ENCODE data around the gene MAP2K1. TPM values are rescaled to one million over a fixed set of nuclear protein-coding genes. Genes with fewer than 3 reads are reported as not detected.

MAP2K1 gene
- total and polyA plus RNA-seq, 9 of the 15 experiments (the other 6 are each of a cell fraction or from before 2014, with no cell fraction given) = 7.5 to 58.3 (median 30.0) TPM

- TF ChIP-seq ID3 (CRISPR knock-in tag; IDR thresholded peaks at IDR 0.05) (no peak), ID3 (tag; IDR thresholded peaks at IDR 0.05) (0 out of 2 replicates have a peak, but pooled peaks have one; percentile 54), CHD2 (IDR thresholded peaks at IDR 0.05; ENCODE audit: low read depth, low read length) (peak; percentile 66), TAF1 (IDR thresholded peaks at IDR 0.05; ENCODE audit: control insufficient read depth, extremely low read depth, insufficient read depth, low read length, severe bottlenecking) (peak; percentile 73), BRCA1 (IDR thresholded peaks at IDR 0.05) (no peak), BRCA1 (CRISPR knock-in tag; IDR thresholded peaks at IDR 0.05) (no peak), ELF4 (CRISPR knock-in tag; IDR thresholded peaks at IDR 0.05) (no peak), SP1 (CRISPR knock-in tag; IDR thresholded peaks at IDR 0.05) (peak; percentile 91), PHF8 (IDR thresholded peaks at IDR 0.05; ENCODE audit: borderline replicate concordance, low read length) (peak; percentile 84; the same call in 1 of the 2 replicates), ZNF507 (tag; conservative IDR thresholded peaks at IDR 0.05) (no peak), USF2 (CRISPR knock-in tag; IDR thresholded peaks at IDR 0.05) (no peak), ILK (tag; IDR thresholded peaks at IDR 0.05; ENCODE audit: borderline replicate concordance, low read depth) (no peak)
- TF ChIP-seq, protein P1, sequence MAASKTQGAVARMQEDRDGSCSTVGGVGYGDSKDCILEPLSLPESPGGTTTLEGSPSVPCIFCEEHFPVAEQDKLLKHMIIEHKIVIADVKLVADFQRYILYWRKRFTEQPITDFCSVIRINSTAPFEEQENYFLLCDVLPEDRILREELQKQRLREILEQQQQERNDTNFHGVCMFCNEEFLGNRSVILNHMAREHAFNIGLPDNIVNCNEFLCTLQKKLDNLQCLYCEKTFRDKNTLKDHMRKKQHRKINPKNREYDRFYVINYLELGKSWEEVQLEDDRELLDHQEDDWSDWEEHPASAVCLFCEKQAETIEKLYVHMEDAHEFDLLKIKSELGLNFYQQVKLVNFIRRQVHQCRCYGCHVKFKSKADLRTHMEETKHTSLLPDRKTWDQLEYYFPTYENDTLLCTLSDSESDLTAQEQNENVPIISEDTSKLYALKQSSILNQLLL (CRISPR knock-in tag; IDR thresholded peaks at IDR 0.05; ENCODE audit: borderline replicate concordance) = no peak
- TF ChIP-seq, protein P2, sequence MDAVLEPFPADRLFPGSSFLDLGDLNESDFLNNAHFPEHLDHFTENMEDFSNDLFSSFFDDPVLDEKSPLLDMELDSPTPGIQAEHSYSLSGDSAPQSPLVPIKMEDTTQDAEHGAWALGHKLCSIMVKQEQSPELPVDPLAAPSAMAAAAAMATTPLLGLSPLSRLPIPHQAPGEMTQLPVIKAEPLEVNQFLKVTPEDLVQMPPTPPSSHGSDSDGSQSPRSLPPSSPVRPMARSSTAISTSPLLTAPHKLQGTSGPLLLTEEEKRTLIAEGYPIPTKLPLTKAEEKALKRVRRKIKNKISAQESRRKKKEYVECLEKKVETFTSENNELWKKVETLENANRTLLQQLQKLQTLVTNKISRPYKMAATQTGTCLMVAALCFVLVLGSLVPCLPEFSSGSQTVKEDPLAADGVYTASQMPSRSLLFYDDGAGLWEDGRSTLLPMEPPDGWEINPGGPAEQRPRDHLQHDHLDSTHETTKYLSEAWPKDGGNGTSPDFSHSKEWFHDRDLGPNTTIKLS (IDR thresholded peaks at IDR 0.05; ENCODE audit: borderline replicate concordance, low read depth) = peak; percentile 58; the same call in 1 of the 2 replicates
- TF ChIP-seq, protein P3, sequence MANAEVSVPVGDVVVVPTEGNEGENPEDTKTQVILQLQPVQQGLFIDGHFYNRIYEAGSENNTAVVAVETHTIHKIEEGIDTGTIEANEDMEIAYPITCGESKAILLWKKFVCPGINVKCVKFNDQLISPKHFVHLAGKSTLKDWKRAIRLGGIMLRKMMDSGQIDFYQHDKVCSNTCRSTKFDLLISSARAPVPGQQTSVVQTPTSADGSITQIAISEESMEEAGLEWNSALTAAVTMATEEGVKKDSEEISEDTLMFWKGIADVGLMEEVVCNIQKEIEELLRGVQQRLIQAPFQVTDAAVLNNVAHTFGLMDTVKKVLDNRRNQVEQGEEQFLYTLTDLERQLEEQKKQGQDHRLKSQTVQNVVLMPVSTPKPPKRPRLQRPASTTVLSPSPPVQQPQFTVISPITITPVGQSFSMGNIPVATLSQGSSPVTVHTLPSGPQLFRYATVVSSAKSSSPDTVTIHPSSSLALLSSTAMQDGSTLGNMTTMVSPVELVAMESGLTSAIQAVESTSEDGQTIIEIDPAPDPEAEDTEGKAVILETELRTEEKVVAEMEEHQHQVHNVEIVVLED (CRISPR knock-in tag; IDR thresholded peaks at IDR 0.05) = no peak
Observed at GRCh38 chr15:66497502-66498455, 111.1 kb downstream of the MAP2K1 start, which contains the start of gene SNAPC5 (continued).
